DND-41 (cell line): ENCODE data around the gene EFHD1.

Experiments
- EZH2 ChIP-seq: IDR thresholded peaks from 3 replicates; pipeline ENCODE4 v1.6.1; 2012; ENCODE audit warnings: borderline replicate concordance, low read depth, mild to moderate bottlenecking, moderate library complexity, low read length, inconsistent platforms; ENCODE audit not compliant: severe bottlenecking
- TF ChIP-seq, protein P1 (sequence below): IDR thresholded peaks from 2 replicates; pipeline ENCODE4 v1.5.1; 2012; ENCODE audit warnings: borderline replicate concordance, low read length, moderate library complexity, mild to moderate bottlenecking; ENCODE audit not compliant: poor library complexity, severe bottlenecking; ENCODE audit errors: extremely low read depth

DNA sequence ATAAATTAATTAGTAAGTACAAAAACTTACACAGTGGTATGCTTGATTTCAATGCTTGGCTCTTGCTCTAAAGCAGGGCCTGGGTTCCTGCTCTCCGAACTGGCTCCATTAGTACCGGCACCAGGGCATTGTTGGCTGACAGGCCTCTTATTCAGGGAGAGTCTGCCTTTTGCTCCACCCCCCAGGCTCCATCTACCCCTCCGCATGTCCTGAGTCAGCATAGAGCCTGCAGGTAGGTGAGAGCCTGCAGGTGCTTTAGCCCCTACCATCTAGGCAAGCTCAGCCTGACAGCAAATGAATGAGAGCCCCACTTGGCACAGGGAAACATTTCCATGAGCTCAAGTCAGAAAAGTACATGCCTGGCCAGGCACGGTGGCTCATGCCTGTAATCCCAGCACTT, 35.1 kb upstream of the EFHD1 start:
- TF ChIP-seq, protein P1, sequence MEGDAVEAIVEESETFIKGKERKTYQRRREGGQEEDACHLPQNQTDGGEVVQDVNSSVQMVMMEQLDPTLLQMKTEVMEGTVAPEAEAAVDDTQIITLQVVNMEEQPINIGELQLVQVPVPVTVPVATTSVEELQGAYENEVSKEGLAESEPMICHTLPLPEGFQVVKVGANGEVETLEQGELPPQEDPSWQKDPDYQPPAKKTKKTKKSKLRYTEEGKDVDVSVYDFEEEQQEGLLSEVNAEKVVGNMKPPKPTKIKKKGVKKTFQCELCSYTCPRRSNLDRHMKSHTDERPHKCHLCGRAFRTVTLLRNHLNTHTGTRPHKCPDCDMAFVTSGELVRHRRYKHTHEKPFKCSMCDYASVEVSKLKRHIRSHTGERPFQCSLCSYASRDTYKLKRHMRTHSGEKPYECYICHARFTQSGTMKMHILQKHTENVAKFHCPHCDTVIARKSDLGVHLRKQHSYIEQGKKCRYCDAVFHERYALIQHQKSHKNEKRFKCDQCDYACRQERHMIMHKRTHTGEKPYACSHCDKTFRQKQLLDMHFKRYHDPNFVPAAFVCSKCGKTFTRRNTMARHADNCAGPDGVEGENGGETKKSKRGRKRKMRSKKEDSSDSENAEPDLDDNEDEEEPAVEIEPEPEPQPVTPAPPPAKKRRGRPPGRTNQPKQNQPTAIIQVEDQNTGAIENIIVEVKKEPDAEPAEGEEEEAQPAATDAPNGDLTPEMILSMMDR = no peak
- TF ChIP-seq EZH2 = no peak
